HUES64 (cell line): ENCODE data around the gene LPP.

Experiments
- H3K27ac ChIP-seq: 2 replicates; pipeline ENCODE4 v1.7.0; 2013; ENCODE audit warnings: low read depth, low read length, inconsistent platforms
- H3K27me3 ChIP-seq: 2 replicates; pipeline ENCODE4 v1.6.1; 2013; ENCODE audit warnings: mild to moderate bottlenecking, low read length; ENCODE audit not compliant: insufficient read depth
- H3K36me3 ChIP-seq: 2 replicates; pipeline ENCODE4 v1.6.1; 2013; ENCODE audit warnings: mild to moderate bottlenecking, low read length; ENCODE audit not compliant: insufficient read depth
- H3K4me1 ChIP-seq: 2 replicates; pipeline ENCODE4 v1.6.1; 2013; ENCODE audit warnings: mild to moderate bottlenecking, low read length, moderate library complexity; ENCODE audit not compliant: insufficient read depth
- H3K4me3 ChIP-seq: 2 replicates; pipeline ENCODE4 v1.5.1; 2013; ENCODE audit warnings: mild to moderate bottlenecking, low read length, moderate library complexity
- H3K9ac ChIP-seq: 2 replicates; pipeline ENCODE4 v1.6.1; 2013; ENCODE audit warnings: mild to moderate bottlenecking, low read depth, low read length
- H3K9me3 ChIP-seq: 2 replicates; pipeline ENCODE4 v1.6.1; 2013; ENCODE audit warnings: low read depth, low read length; ENCODE audit not compliant: insufficient read depth
- WGBS: fragments of 150-250, 120-280 bp; methylation state at CpG from one replicate; pipeline ENCODE4 v1.1.7; 2013; ENCODE audit warnings: missing lambda C conversion rate; 5-methylcytosine and 5-hydroxymethylcytosine counted together

Gene LPP

GRCh38 chr3:188889054-188889491 lies 735.1 kb downstream of the LPP start:
- no peaks in the 10 kb centered on the region for H3K9me3 ChIP-seq
- H3K36me3 ChIP-seq: no peaks in the 10 kb centered on the region
- H3K27me3 ChIP-seq: no peaks in the 10 kb centered on the region
- H3K4me1 ChIP-seq: no peaks in the 10 kb centered on the region
- 93% methylated on average over 4 of the region's 4 CpGs for WGBS
- no peak overlapping the region for H3K9ac ChIP-seq
- H3K4me3 ChIP-seq: no peak overlapping the region
- no peak overlapping the region for H3K27ac ChIP-seq

- H3K4me1 ChIP-seq: no peaks in the 10 kb centered on the region
- no peaks in the 10 kb centered on the region for H3K27me3 ChIP-seq
- no peak overlapping the region for H3K4me3 ChIP-seq
- WGBS: 83% methylated on average over 2 of the region's 2 CpGs
- no peak overlapping the region for H3K27ac ChIP-seq
- no peaks in the 10 kb centered on the region for H3K36me3 ChIP-seq
- no peak overlapping the region for H3K9ac ChIP-seq
- H3K9me3 ChIP-seq: no peaks in the 10 kb centered on the region
These were observed 736.8 kb downstream of the LPP start for GRCh38 chr3:188890572-188891270.

- 84% methylated on average over 6 of the region's 6 CpGs for WGBS
- Histone ChIP-seq H3K27me3 (no peaks in the 10 kb centered on the region), H3K9me3 (no peaks in the 10 kb centered on the region), H3K4me1 (no peaks in the 10 kb centered on the region), H3K36me3 (no peaks in the 10 kb centered on the region), H3K4me3 (no peak overlapping the region), H3K27ac (no peak overlapping the region), H3K9ac (no peak overlapping the region)
These were observed 745.9 kb downstream of the LPP start for GRCh38 chr3:188899881-188900280.

GRCh38 chr3:188900421-188900951 lies 746.5 kb downstream of the LPP start:
- Histone ChIP-seq H3K27ac (no peak overlapping the region), H3K4me1 (no peaks in the 10 kb centered on the region), H3K27me3 (no peaks in the 10 kb centered on the region), H3K4me3 (no peak overlapping the region), H3K9me3 (no peaks in the 10 kb centered on the region), H3K9ac (no peak overlapping the region), H3K36me3 (no peaks in the 10 kb centered on the region)
- WGBS: 95% methylated on average over 1 of the region's 2 CpGs

GRCh38 chr3:188901126-188901525 lies 747.2 kb downstream of the LPP start:
- Histone ChIP-seq H3K27ac (no peak overlapping the region), H3K9me3 (no peaks in the 10 kb centered on the region), H3K27me3 (no peaks in the 10 kb centered on the region), H3K4me3 (no peak overlapping the region), H3K9ac (no peak overlapping the region), H3K36me3 (no peaks in the 10 kb centered on the region), H3K4me1 (peaks cover 3% of the 10 kb centered on the region; the same call in 1 of the 2 replicates)
- 90% methylated on average over 6 of the region's 6 CpGs for WGBS

- WGBS: 93% methylated on average over 4 of the region's 4 CpGs
- Histone ChIP-seq H3K27me3 (no peaks in the 10 kb centered on the region), H3K9ac (no peak overlapping the region), H3K9me3 (no peaks in the 10 kb centered on the region), H3K36me3 (no peaks in the 10 kb centered on the region), H3K4me3 (no peak overlapping the region), H3K27ac (no peak overlapping the region), H3K4me1 (peaks cover 7% of the 10 kb centered on the region; the same call in 1 of the 2 replicates)
These were observed 747.8 kb downstream of the LPP start for GRCh38 chr3:188901671-188902287.

GRCh38 chr3:188904670-188905069 lies 750.7 kb downstream of the LPP start:
- Histone ChIP-seq H3K4me3 (no peak overlapping the region), H3K9ac (no peak overlapping the region), H3K27me3 (no peaks in the 10 kb centered on the region), H3K9me3 (no peaks in the 10 kb centered on the region), H3K36me3 (no peaks in the 10 kb centered on the region), H3K4me1 (peaks cover 7% of the 10 kb centered on the region; the same call in 1 of the 2 replicates), H3K27ac (no peak overlapping the region)
- WGBS: 94% methylated on average over 1 of the region's 1 CpG

- Histone ChIP-seq H3K9me3 (no peaks in the 10 kb centered on the region), H3K27me3 (no peaks in the 10 kb centered on the region), H3K4me3 (no peak overlapping the region), H3K9ac (no peak overlapping the region), H3K36me3 (no peaks in the 10 kb centered on the region), H3K4me1 (peaks cover 7% of the 10 kb centered on the region; the same call in 1 of the 2 replicates), H3K27ac (no peak overlapping the region)
- WGBS: 82% methylated on average over 2 of the region's 2 CpGs
These were observed 751.6 kb downstream of the LPP start for GRCh38 chr3:188905547-188905946.

GRCh38 chr3:188906236-188906635 lies 752.3 kb downstream of the LPP start:
- H3K9ac ChIP-seq: no peak overlapping the region
- no peaks in the 10 kb centered on the region for H3K27me3 ChIP-seq
- H3K36me3 ChIP-seq: no peaks in the 10 kb centered on the region
- peaks cover 7% of the 10 kb centered on the region; the same call in 1 of the 2 replicates for H3K4me1 ChIP-seq
- WGBS: 72% methylated on average over 6 of the region's 7 CpGs
- no peaks in the 10 kb centered on the region for H3K9me3 ChIP-seq
- H3K27ac ChIP-seq: no peak overlapping the region
- no peak overlapping the region for H3K4me3 ChIP-seq

GRCh38 chr3:188908002-188908850 lies 754.3 kb downstream of the LPP start:
- H3K4me1 ChIP-seq: peaks cover 7% of the 10 kb centered on the region; the same call in 1 of the 2 replicates
- 92% methylated on average over 5 of the region's 5 CpGs for WGBS

More at GRCh38 chr3:188908002-188908850, 754.3 kb downstream of the LPP start:
- Histone ChIP-seq H3K9ac (no peak overlapping the region), H3K4me3 (no peak overlapping the region), H3K27me3 (no peaks in the 10 kb centered on the region), H3K27ac (no peak overlapping the region), H3K36me3 (no peaks in the 10 kb centered on the region), H3K9me3 (peaks cover 3% of the 10 kb centered on the region; the same call in 1 of the 2 replicates)
